Peyer's patch (tissue), 4 donors: ENCODE results near the gene SLC35E1.

ENCODE experiments used
- POLR2A ChIP-seq, 2 donors: fragments of 450-650 bp; IDR thresholded peaks; one replicate each; pipeline ENCODE4 v1.5.1; 2017; ENCODE audit warnings: antibody characterized with exemption in 2 of 2, mild to moderate bottlenecking in 2 of 2, moderate library complexity in 2 of 2
- TF ChIP-seq, protein P1 (sequence below), 6 experiments: fragments of 450-650 bp in 4 of 6; fragments of 200-600 bp in 2 of 6; sonication (generic) in 1 of 6; IDR thresholded peaks; one replicate each; pipeline ENCODE4 v1.5.1; 2017 to 2019; ENCODE audit warnings: antibody characterized with exemption in 6 of 6, mild to moderate bottlenecking in 3 of 6, moderate library complexity in 1 of 6

DNA sequence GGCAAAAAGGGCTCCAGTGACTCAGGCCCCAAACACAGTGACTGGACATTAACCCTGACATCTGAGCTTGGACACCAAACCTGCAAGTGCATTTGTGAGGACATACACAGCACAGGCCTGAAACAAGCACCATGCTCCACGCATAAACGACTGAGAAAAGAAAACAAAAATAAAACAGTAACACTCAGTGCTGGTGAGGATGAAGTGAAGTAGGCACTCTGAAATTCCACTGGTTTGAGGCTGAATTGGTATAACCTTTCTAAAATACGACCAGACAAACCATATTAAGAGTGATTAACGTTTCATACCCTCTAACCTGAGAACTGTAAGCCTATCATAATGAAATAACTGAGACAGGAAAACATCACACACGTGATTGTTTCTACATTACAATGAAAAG, 5.5 kb downstream of the SLC35E1 start:
- no peak for TF ChIP-seq POLR2A (IDR thresholded peaks at IDR 0.05)
- TF ChIP-seq, protein P1, sequence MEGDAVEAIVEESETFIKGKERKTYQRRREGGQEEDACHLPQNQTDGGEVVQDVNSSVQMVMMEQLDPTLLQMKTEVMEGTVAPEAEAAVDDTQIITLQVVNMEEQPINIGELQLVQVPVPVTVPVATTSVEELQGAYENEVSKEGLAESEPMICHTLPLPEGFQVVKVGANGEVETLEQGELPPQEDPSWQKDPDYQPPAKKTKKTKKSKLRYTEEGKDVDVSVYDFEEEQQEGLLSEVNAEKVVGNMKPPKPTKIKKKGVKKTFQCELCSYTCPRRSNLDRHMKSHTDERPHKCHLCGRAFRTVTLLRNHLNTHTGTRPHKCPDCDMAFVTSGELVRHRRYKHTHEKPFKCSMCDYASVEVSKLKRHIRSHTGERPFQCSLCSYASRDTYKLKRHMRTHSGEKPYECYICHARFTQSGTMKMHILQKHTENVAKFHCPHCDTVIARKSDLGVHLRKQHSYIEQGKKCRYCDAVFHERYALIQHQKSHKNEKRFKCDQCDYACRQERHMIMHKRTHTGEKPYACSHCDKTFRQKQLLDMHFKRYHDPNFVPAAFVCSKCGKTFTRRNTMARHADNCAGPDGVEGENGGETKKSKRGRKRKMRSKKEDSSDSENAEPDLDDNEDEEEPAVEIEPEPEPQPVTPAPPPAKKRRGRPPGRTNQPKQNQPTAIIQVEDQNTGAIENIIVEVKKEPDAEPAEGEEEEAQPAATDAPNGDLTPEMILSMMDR (IDR thresholded peaks at IDR 0.05), result no peak
